ENCODE results near the gene DLG2.

The DLG2 gene

GRCh38 chr11:84981301-84981700 lies 645.8 kb downstream of the DLG2 start:
- Mint-ChIP-seq H3K4me3 (no peak overlapping the region), H3K4me1 (no peaks in the 10 kb centered on the region), H3K27ac (no peak overlapping the region), H3K36me3 (ENCODE audit: low read depth) (peaks cover 4% of the 10 kb centered on the region), H3K27me3 (ENCODE audit: low read depth) (no peaks in the 10 kb centered on the region), H3K9me3 (peaks cover 15% of the 10 kb centered on the region)
- no peak for TF ChIP-seq CTCF (IDR thresholded peaks at IDR 0.05; ENCODE audit: unreplicated experiment in 3 of 3)

- Mint-ChIP-seq H3K4me1 (no peaks in the 10 kb centered on the region), H3K9me3 (no peaks in the 10 kb centered on the region), H3K27ac (peak overlapping the region in 1 of 3 experiments; percentile 62), H3K27me3 (ENCODE audit: low read depth) (no peaks in the 10 kb centered on the region), H3K36me3 (ENCODE audit: low read depth) (no peaks in the 10 kb centered on the region), H3K4me3 (no peak overlapping the region)
- TF ChIP-seq CTCF (IDR thresholded peaks at IDR 0.05; ENCODE audit: unreplicated experiment in 3 of 3) = no peak
Observed at GRCh38 chr11:84969103-84969502, 658.0 kb downstream of the DLG2 start.

DNA sequence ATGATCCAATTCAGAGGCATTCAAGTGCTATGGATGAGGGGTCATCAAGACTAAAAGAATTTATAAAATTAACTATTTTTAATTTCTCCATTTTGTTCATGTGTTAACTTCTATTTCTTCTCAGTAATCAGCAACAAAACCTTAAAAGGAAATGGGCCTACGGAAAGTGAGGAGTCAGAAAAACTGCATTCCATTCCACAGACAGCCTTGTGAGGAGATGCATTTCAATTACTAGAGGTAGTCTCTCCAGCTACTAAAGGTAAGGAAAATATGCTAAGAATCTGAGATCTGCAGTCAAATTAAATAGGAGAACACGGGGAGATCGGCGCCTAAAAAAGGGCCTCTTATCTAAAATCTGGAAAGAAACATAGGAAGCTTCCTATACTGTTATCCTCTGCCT lies 661.7 kb downstream of the DLG2 start:
- TF ChIP-seq CTCF (IDR thresholded peaks at IDR 0.05; ENCODE audit: unreplicated experiment in 3 of 3) = no peak
- Mint-ChIP-seq H3K4me3 (no peak overlapping the region), H3K27me3 (ENCODE audit: low read depth) (no peaks in the 10 kb centered on the region), H3K9me3 (no peaks in the 10 kb centered on the region), H3K36me3 (ENCODE audit: low read depth) (no peaks in the 10 kb centered on the region), H3K4me1 (no peaks in the 10 kb centered on the region), H3K27ac (no peak overlapping the region)

DNA sequence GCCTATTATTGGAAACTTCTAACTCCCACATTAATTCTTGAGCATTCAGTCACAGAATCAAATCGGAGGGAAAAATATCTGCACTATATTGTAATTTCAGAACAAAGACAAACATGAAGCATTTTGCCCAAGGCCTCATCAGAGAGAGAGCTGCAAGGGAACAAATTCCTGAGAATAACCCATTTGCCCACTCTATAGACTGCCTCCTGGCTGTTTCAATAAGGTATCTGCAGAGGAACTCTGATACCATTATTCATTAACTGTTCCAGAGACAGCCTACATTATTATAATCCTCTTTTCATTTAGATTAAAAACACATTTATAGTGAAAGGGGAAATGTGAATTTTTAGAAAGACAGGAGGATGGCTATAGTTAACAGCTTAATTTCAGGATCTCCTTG lies 663.9 kb downstream of the DLG2 start:
- Mint-ChIP-seq H3K9me3 (no peaks in the 10 kb centered on the region), H3K4me3 (no peak overlapping the region), H3K27me3 (ENCODE audit: low read depth) (no peaks in the 10 kb centered on the region), H3K36me3 (ENCODE audit: low read depth) (no peaks in the 10 kb centered on the region), H3K4me1 (no peaks in the 10 kb centered on the region), H3K27ac (no peak overlapping the region)
- no peak for TF ChIP-seq CTCF (IDR thresholded peaks at IDR 0.05; ENCODE audit: unreplicated experiment in 3 of 3)

- Mint-ChIP-seq H3K27ac (no peak overlapping the region), H3K36me3 (ENCODE audit: low read depth) (no peaks in the 10 kb centered on the region), H3K27me3 (ENCODE audit: low read depth) (no peaks in the 10 kb centered on the region), H3K4me3 (no peak overlapping the region), H3K4me1 (no peaks in the 10 kb centered on the region), H3K9me3 (no peaks in the 10 kb centered on the region)
- TF ChIP-seq CTCF (IDR thresholded peaks at IDR 0.05; ENCODE audit: unreplicated experiment in 3 of 3) = no peak
Observed at GRCh38 chr11:84962018-84962417, 665.1 kb downstream of the DLG2 start.

GRCh38 chr11:84958295-84958694 lies 668.8 kb downstream of the DLG2 start:
- Mint-ChIP-seq H3K36me3 (ENCODE audit: low read depth) (no peaks in the 10 kb centered on the region), H3K4me1 (peaks cover 6% of the 10 kb centered on the region), H3K27ac (no peak overlapping the region), H3K27me3 (ENCODE audit: low read depth) (no peaks in the 10 kb centered on the region), H3K4me3 (no peak overlapping the region), H3K9me3 (no peaks in the 10 kb centered on the region)
- no peak for TF ChIP-seq CTCF (IDR thresholded peaks at IDR 0.05; ENCODE audit: unreplicated experiment in 3 of 3)

All from nephron (organoid).